SK-N-SH (cell line): ENCODE data around the gene JAKMIP1. TPM values are rescaled to one million over a fixed set of nuclear protein-coding genes. Genes with fewer than 3 reads are reported as not detected.

Experiments
- CTCF ChIA-PET: fragments of 300-600, 350-600 bp; formaldehyde crosslinking; extraction: SDS; loops from one replicate; lab custom pipeline; 2021; lab: Yijun Ruan, JAX
- POLR2A ChIA-PET: fragments of 350-600 bp; sonication (Branson Sonifier 250); formaldehyde crosslinking; extraction: SDS; loops from one replicate; lab custom pipeline; 2020; ENCODE audit warnings: antibody characterized with exemption, inconsistent platforms; lab: Yijun Ruan, JAX
- DNase-seq: peaks from one replicate; pipeline ENCODE4 v3.0.0; 2012
- H2AFZ ChIP-seq: fragments of 200-600 bp; sonication (generic); 2 replicates; pipeline ENCODE4 v1.8.1; 2016; ENCODE audit warnings: antibody characterized with exemption, mild to moderate bottlenecking, low read depth
- H3F3A ChIP-seq: fragments of 200-600 bp; sonication (generic); replicated peaks from 2 replicates; pipeline ENCODE3; 2016; ENCODE audit warnings: antibody characterized with exemption, mild to moderate bottlenecking; ENCODE audit not compliant: insufficient read depth
- H3K27ac ChIP-seq, 2 experiments: fragments of 200-500 bp in 1 of 2; fragments of 200-600 bp in 1 of 2; sonication (Bioruptor generic) in 1 of 2; sonication (generic), shearing (Covaris generic) in 1 of 2; 2 replicates each; pipeline versions ENCODE4 v1.5.1 to v1.6.1; 2014 to 2016; ENCODE audit warnings: low read depth in 2 of 2, inconsistent platforms in 1 of 2, low read length in 1 of 2, mild to moderate bottlenecking in 1 of 2, mixed read lengths in 1 of 2
- H3K27me3 ChIP-seq: fragments of 200-600 bp; sonication (generic), shearing (Covaris generic); 2 replicates; pipeline ENCODE4 v1.6.1; 2016; ENCODE audit warnings: mixed run types; ENCODE audit not compliant: insufficient read depth
- H3K36me3 ChIP-seq, 2 experiments: fragments of 200-500 bp in 1 of 2; fragments of 200-600 bp in 1 of 2; sonication (Bioruptor generic) in 1 of 2; sonication (generic) in 1 of 2; replicated peaks in 1 of 2; 2 replicates each; pipeline versions ENCODE3 to v1.5.1; 2014 to 2016; ENCODE audit warnings: low read length in 1 of 2, mild to moderate bottlenecking in 1 of 2; ENCODE audit not compliant: insufficient read depth in 2 of 2, control insufficient read depth in 1 of 2
- H3K4me1 ChIP-seq, 2 experiments: fragments of 200-500 bp in 1 of 2; fragments of 200-600 bp in 1 of 2; sonication (Bioruptor generic) in 1 of 2; sonication (generic), shearing (Covaris generic) in 1 of 2; 2 replicates each; pipeline versions ENCODE4 v1.5.1 to v1.6.1; 2014 to 2016; ENCODE audit warnings: low read depth in 1 of 2, low read length in 1 of 2, mixed run types in 1 of 2; ENCODE audit not compliant: insufficient read depth in 2 of 2, control insufficient read depth in 1 of 2
- H3K4me2 ChIP-seq: fragments of 200-600 bp; sonication (generic), shearing (Covaris generic); 2 replicates; pipeline ENCODE4 v1.6.1; 2017; ENCODE audit warnings: mixed run types
- H3K4me3 ChIP-seq, 2 experiments: fragments of 200-500 bp in 1 of 2; fragments of 200-600 bp in 1 of 2; sonication (Bioruptor generic) in 1 of 2; sonication (generic), shearing (Covaris generic) in 1 of 2; 2 replicates each; pipeline versions ENCODE4 v1.5.1 to v1.8.1; 2014 to 2016; ENCODE audit warnings: low read depth in 2 of 2, inconsistent platforms in 1 of 2, low read length in 1 of 2, mild to moderate bottlenecking in 1 of 2, mixed read lengths in 1 of 2, moderate library complexity in 1 of 2
- H3K79me2 ChIP-seq: fragments of 200-600 bp; sonication (generic); 2 replicates; pipeline ENCODE4 v1.8.1; 2017; ENCODE audit warnings: mild to moderate bottlenecking; ENCODE audit not compliant: insufficient read depth
- H3K9ac ChIP-seq: fragments of 200-600 bp; sonication (generic); 2 replicates; pipeline ENCODE4 v1.6.1; 2017; ENCODE audit warnings: mixed run types
- H3K9me2 ChIP-seq: fragments of 200-600 bp; sonication (generic); 2 replicates; pipeline ENCODE4 v1.6.1; 2017; ENCODE audit warnings: mixed run types
- H3K9me3 ChIP-seq: fragments of 200-600 bp; sonication (generic); 2 replicates; pipeline ENCODE4 v1.6.1; 2017; ENCODE audit warnings: mixed run types, mild to moderate bottlenecking, moderate library complexity
- H4K20me1 ChIP-seq: fragments of 200-600 bp; sonication (generic); 2 replicates; pipeline ENCODE4 v1.6.1; 2017; ENCODE audit warnings: mild to moderate bottlenecking, mixed run types; ENCODE audit not compliant: insufficient read depth
- CHD2 ChIP-seq: fragments of 150-350 bp; IDR thresholded peaks from 2 replicates; pipeline ENCODE4 v1.6.1; 2018; ENCODE audit warnings: low read length; ENCODE audit not compliant: partially characterized antibody
- ELF1 ChIP-seq: IDR thresholded peaks from 2 replicates; pipeline ENCODE4 v1.4.0; 2012
- EP300 ChIP-seq, 2 experiments: IDR thresholded peaks; 2 replicates each; pipeline versions ENCODE4 v1.4.0 to v1.6.1; 2012; ENCODE audit warnings: borderline replicate concordance in 1 of 2, low read depth in 1 of 2, low read length in 1 of 2
- EZH2phosphoT487 ChIP-seq: fragments of 200-600 bp; sonication (generic); IDR thresholded peaks from 2 replicates; pipeline ENCODE4 v1.6.1; 2017; ENCODE audit warnings: low read depth, mixed run types, mild to moderate bottlenecking, antibody characterized with exemption, moderate library complexity, borderline replicate concordance
- FOXJ3 ChIP-seq: sonication (generic); formaldehyde crosslinking; IDR thresholded peaks from 2 replicates; pipeline ENCODE4 v1.5.1; 2020; ENCODE audit warnings: mild to moderate bottlenecking, missing genetic modification reagents
- GATA2 ChIP-seq: sonication (generic); formaldehyde crosslinking; IDR thresholded peaks from 2 replicates; pipeline ENCODE4 v1.5.0; 2020; ENCODE audit warnings: mild to moderate bottlenecking, missing genetic modification reagents
- IRF3 ChIP-seq: fragments of 150-350 bp; IDR thresholded peaks from 2 replicates; pipeline ENCODE4 v1.6.1; 2016; ENCODE audit warnings: mild to moderate bottlenecking, low read depth, low read length
- JUND ChIP-seq: IDR thresholded peaks from 2 replicates; pipeline ENCODE4 v1.4.0; 2012
- NRF1 ChIP-seq: IDR thresholded peaks from 2 replicates; pipeline ENCODE4 v1.6.1; 2012; ENCODE audit warnings: low read depth, mild to moderate bottlenecking, low read length
- PBX3 ChIP-seq: IDR thresholded peaks from 2 replicates; pipeline ENCODE4; 2012
- POLR2AphosphoS5 ChIP-seq: IDR thresholded peaks from 2 replicates; pipeline ENCODE4 v1.6.1; 2012; ENCODE audit warnings: low read depth, low read length
- RAD21 ChIP-seq: IDR thresholded peaks from 2 replicates; pipeline ENCODE4 v1.6.1; 2012; ENCODE audit warnings: mild to moderate bottlenecking, low read length
- SIN3A ChIP-seq: IDR thresholded peaks from 2 replicates; pipeline ENCODE4 v1.6.1; 2012; ENCODE audit warnings: low read depth, mild to moderate bottlenecking, low read length, moderate library complexity, borderline replicate concordance
- TCF12 ChIP-seq: IDR thresholded peaks from 2 replicates; pipeline ENCODE4 v1.4.0; 2012
- USF1 ChIP-seq: IDR thresholded peaks from 2 replicates; pipeline ENCODE4 v1.4.0; 2012; ENCODE audit warnings: low read depth, borderline replicate concordance
- WGBS: methylation state at CpG from one replicate; pipeline ENCODE4 v1.1.6; 2017; ENCODE audit warnings: low lambda C conversion rate; 5-methylcytosine and 5-hydroxymethylcytosine counted together
- polyA plus RNA-seq, 3 experiments: library from polyadenylated mRNA; depleted of rRNA; stranded (reverse); fragments of >200 nt; gene quantifications; 2 replicates each; pipeline ENCODE4 v1.2.3, GENCODE V29; 2012
- TF ChIP-seq, protein P1 (sequence below): fragments of 200-600 bp; sonication (generic); IDR thresholded peaks from 2 replicates; pipeline ENCODE4 v1.6.1; 2017; ENCODE audit warnings: antibody characterized with exemption, mild to moderate bottlenecking, moderate library complexity

The JAKMIP1 gene
- polyA plus RNA-seq, 1 of the 3 experiments (the other 2 are of a cell fraction), result 0.54 TPM

- no peaks in the 10 kb centered on the region for H4K20me1 ChIP-seq
- H3K79me2 ChIP-seq, result no peaks in the 10 kb centered on the region
- no peak overlapping the region for H3K9ac ChIP-seq
- TF ChIP-seq IRF3 (no peak), GATA2 (CRISPR knock-in tag) (no peak; the same call in 1 of the 2 replicates), FOXJ3 (CRISPR knock-in tag) (no peak), ELF1 (no peak), EP300 (IDR thresholded peaks at IDR 0.05; ENCODE audit: borderline replicate concordance in 1 of 2, low read depth in 1 of 2, low read length in 1 of 2) (peak in 1 of 2 experiments; percentile 55; a peak in 2 of 4 replicates), JUND (no peak), PBX3 (no peak), POLR2AphosphoS5 (no peak), TCF12 (no peak), CHD2 (peak; percentile 44), RAD21 (no peak)
- TF ChIP-seq, all 33 proteins: peak for 2
- H3K4me1 ChIP-seq, result peaks cover 0 to 75% of the 10 kb centered on the region in 2 experiments; a peak in 2 of 4 replicates
- H3K27ac ChIP-seq, result peak overlapping the region in 1 of 2 experiments; percentile 89; a peak in 2 of 4 replicates
- H3K27me3 ChIP-seq, result no peaks in the 10 kb centered on the region
- no peaks in the 10 kb centered on the region for H3K36me3 ChIP-seq
- ChIA-PET POLR2A (interaction anchor here (0.5 to 2.0 kb wide), 7 partner anchors 14 to 215 kb away, joined by 3 to 5 read pairs (median 4); partner anchors contain the start of gene JAKMIP1), CTCF (interaction anchor here (0.6 to 3.0 kb wide), 20 partner anchors 9 to 220 kb away, joined by 3 to 10 read pairs (median 4); no protein-coding TSS in a partner anchor)
- no peak overlapping the region for H2AFZ ChIP-seq
- DNase-seq, result peak; percentile 70
- WGBS, result 12% methylated on average over 6 of the region's 7 CpGs
- H3K4me3 ChIP-seq, result no peak overlapping the region
- no peaks in the 10 kb centered on the region for H3K9me3 ChIP-seq
- H3F3A ChIP-seq, result no peaks in the 10 kb centered on the region
- no peak overlapping the region for H3K4me2 ChIP-seq
- H3K9me2 ChIP-seq, result no peaks in the 10 kb centered on the region
These were observed 88.9 kb downstream of the JAKMIP1 start for GRCh38 chr4:6111354-6111960.

GRCh38 chr4:6110681-6111353, 89.5 kb downstream of the JAKMIP1 start:
- Histone ChIP-seq H3F3A (no peaks in the 10 kb centered on the region), H2AFZ (no peak overlapping the region), H3K4me1 (peaks cover 0 to 72% of the 10 kb centered on the region in 2 experiments; a peak in 2 of 4 replicates), H3K79me2 (no peaks in the 10 kb centered on the region), H4K20me1 (no peaks in the 10 kb centered on the region), H3K9me2 (no peaks in the 10 kb centered on the region), H3K4me2 (no peak overlapping the region), H3K9ac (no peak overlapping the region), H3K27ac (peak overlapping the region in 1 of 2 experiments; percentile 89; a peak in 2 of 4 replicates), H3K36me3 (no peaks in the 10 kb centered on the region), H3K27me3 (no peaks in the 10 kb centered on the region), H3K9me3 (no peaks in the 10 kb centered on the region), H3K4me3 (no peak overlapping the region)
- ChIA-PET POLR2A (interaction anchor here (0.5 to 2.0 kb wide), 7 partner anchors 14 to 215 kb away, joined by 3 to 5 read pairs (median 4); partner anchors contain the start of gene JAKMIP1), CTCF (interaction anchor here (0.6 to 3.0 kb wide), 22 partner anchors 10 to 221 kb away, joined by 3 to 10 read pairs (median 3); no protein-coding TSS in a partner anchor)
- no peak for DNase-seq
- 10% methylated on average over 2 of the region's 8 CpGs for WGBS
- no peak for TF ChIP-seq FOXJ3 (CRISPR knock-in tag)
- TF ChIP-seq, protein P1, sequence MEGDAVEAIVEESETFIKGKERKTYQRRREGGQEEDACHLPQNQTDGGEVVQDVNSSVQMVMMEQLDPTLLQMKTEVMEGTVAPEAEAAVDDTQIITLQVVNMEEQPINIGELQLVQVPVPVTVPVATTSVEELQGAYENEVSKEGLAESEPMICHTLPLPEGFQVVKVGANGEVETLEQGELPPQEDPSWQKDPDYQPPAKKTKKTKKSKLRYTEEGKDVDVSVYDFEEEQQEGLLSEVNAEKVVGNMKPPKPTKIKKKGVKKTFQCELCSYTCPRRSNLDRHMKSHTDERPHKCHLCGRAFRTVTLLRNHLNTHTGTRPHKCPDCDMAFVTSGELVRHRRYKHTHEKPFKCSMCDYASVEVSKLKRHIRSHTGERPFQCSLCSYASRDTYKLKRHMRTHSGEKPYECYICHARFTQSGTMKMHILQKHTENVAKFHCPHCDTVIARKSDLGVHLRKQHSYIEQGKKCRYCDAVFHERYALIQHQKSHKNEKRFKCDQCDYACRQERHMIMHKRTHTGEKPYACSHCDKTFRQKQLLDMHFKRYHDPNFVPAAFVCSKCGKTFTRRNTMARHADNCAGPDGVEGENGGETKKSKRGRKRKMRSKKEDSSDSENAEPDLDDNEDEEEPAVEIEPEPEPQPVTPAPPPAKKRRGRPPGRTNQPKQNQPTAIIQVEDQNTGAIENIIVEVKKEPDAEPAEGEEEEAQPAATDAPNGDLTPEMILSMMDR, result no peak
- no peak for TF ChIP-seq EZH2phosphoT487
- no peak for TF ChIP-seq PBX3
- no peak for TF ChIP-seq RAD21
- no peak for TF ChIP-seq USF1
- TF ChIP-seq SIN3A, result no peak
- no peak for TF ChIP-seq NRF1
- TF ChIP-seq IRF3, result no peak
- no peak for TF ChIP-seq TCF12
- no peak for TF ChIP-seq EP300 (IDR thresholded peaks at IDR 0.05; ENCODE audit: borderline replicate concordance in 1 of 2, low read depth in 1 of 2, low read length in 1 of 2)
